ENCODE results near the gene NMT1.

Gene NMT1

GRCh38 chr17:45086391-45086790 lies 25.3 kb downstream of the NMT1 start:
- no peak for DNase-seq

GRCh38 chr17:45086865-45087503 lies 25.9 kb downstream of the NMT1 start:
- no peak for DNase-seq

GRCh38 chr17:45087504-45087975 lies 26.4 kb downstream of the NMT1 start:
- DNase-seq: no peak

GRCh38 chr17:45087978-45088377 lies 26.9 kb downstream of the NMT1 start:
- no peak for DNase-seq

GRCh38 chr17:45088741-45089140 lies 27.6 kb downstream of the NMT1 start:
- no peak for DNase-seq

GRCh38 chr17:45090711-45091110 lies 29.6 kb downstream of the NMT1 start:
- DNase-seq: no peak

- DNase-seq: no peak
These were observed 30.8 kb downstream of the NMT1 start for GRCh38 chr17:45091778-45092425.

- peak; percentile 47 for DNase-seq
These were observed 31.9 kb downstream of the NMT1 start for GRCh38 chr17:45092911-45093430.

GRCh38 chr17:45093444-45094110 lies 32.5 kb downstream of the NMT1 start:
- DNase-seq: peak; percentile 28

GRCh38 chr17:45096141-45096540 lies 35.0 kb downstream of the NMT1 start:
- no peak for DNase-seq

- no peak for DNase-seq
These were observed 35.8 kb downstream of the NMT1 start for GRCh38 chr17:45096926-45097325.

- DNase-seq: no peak
These were observed 37.2 kb downstream of the NMT1 start for GRCh38 chr17:45098081-45098868.

- no peak for DNase-seq
These were observed 37.9 kb downstream of the NMT1 start for GRCh38 chr17:45098869-45099616.

- DNase-seq: no peak
These were observed 40.4 kb downstream of the NMT1 start for GRCh38 chr17:45101546-45101882.

GRCh38 chr17:45101883-45102811 lies 41.0 kb downstream of the NMT1 start:
- DNase-seq: no peak

GRCh38 chr17:45102856-45103255 lies 41.7 kb downstream of the NMT1 start:
- no peak for DNase-seq

GRCh38 chr17:45103269-45103795 lies 42.2 kb downstream of the NMT1 start:
- no peak for DNase-seq

- no peak for DNase-seq
These were observed 42.9 kb downstream of the NMT1 start for GRCh38 chr17:45104029-45104428.

GRCh38 chr17:45104497-45104896 lies 43.4 kb downstream of the NMT1 start:
- DNase-seq: no peak

GRCh38 chr17:45104907-45105624 lies 43.9 kb downstream of the NMT1 start:
- no peak for DNase-seq
